HFFc6 (cell line): ENCODE measurements around the gene IRF2BPL. TPM values are rescaled to one million over a fixed set of nuclear protein-coding genes. Genes with fewer than 3 reads are reported as not detected.
A peak's percentile ranks its signal among the peaks of the same experiment; 100 is the strongest.

Experiments used
- DNase-seq: peaks from one replicate; pipeline ENCODE4 v3.0.0-alpha.2; 2018
- H3K27ac Mint-ChIP-seq: 2 replicates; pipeline ENCODE4 v1.8.0; 2020; ENCODE audit warnings: mild to moderate bottlenecking, mixed read lengths
- H3K27me3 Mint-ChIP-seq: 2 replicates; pipeline ENCODE4 v1.8.0; 2021; ENCODE audit warnings: mild to moderate bottlenecking, moderate library complexity, mixed read lengths; ENCODE audit not compliant: insufficient read depth
- H3K36me3 Mint-ChIP-seq: 2 replicates; pipeline ENCODE4 v1.8.0; 2021; ENCODE audit warnings: low read depth, mixed read lengths
- H3K4me1 Mint-ChIP-seq: 2 replicates; pipeline ENCODE4 v1.8.0; 2020; ENCODE audit warnings: low read depth, mixed read lengths
- H3K4me3 Mint-ChIP-seq: 2 replicates; pipeline ENCODE4 v1.8.0; 2020; ENCODE audit warnings: mild to moderate bottlenecking, moderate library complexity, mixed read lengths
- H3K9me3 Mint-ChIP-seq: 2 replicates; pipeline ENCODE4 v1.8.0; 2020; ENCODE audit warnings: mild to moderate bottlenecking, mixed read lengths
- CTCF ChIP-seq: fragments of 200-600 bp; sonication (generic); IDR thresholded peaks from 2 replicates; pipeline ENCODE4 v1.5.0; 2021; ENCODE audit warnings: antibody characterized with exemption, mild to moderate bottlenecking
- total RNA-seq, 6 experiments: library from RNA; stranded (reverse); fragmentation: NEBNext Ultra II Directional; extraction: Animal tissue kit (Norgen Biotek cat#: 25700); gene quantifications; 2 replicates in 1 of 6; 3 replicates in 5 of 6; pipeline ENCODE4 v1.2.3, GENCODE V29; 2021

Gene IRF2BPL
- total RNA-seq, 6 experiments from 2014 or later, result 37.1 to 46.3 (median 38.3) TPM

DNA sequence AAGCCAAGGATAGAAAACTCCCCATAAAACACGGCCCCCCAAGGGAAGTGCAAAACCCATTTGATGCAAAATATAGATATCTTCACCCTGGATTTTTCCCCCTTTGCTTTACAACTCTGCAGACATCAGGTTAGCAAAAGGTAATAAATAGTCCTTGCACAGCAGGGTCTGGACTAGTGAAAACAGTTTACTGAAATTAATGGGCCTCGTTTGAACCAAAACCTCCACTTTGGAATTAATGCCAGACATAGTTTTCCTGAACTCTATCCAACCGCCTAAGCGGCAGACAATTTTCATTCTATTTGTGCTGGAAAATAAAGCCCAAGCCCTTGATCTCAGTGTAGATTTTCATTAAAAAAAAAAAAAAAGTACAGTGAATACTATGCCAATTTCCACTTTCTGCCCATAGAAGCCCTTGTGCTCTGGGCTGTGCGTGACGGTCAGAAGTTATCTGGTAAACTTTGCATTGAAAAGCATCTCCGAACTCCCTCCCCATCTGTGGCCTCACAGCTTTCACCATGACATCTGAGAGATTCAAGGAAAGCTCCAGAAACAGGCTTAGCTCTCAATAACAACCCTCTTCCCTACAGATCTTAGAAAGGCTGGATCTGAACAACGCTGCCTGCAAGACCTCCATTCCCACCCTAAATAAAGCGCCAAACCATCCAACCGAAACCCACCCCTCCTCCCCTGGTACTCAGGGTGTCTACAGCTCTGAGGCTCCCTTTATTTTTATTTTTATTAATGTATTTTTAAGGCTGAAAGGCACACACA is 11.0 kb upstream of the IRF2BPL start:
- Mint-ChIP-seq H3K4me1 (peaks cover 86% of the 10 kb centered on the region), H3K4me3 (peak overlapping the region; percentile 86), H3K9me3 (no peaks in the 10 kb centered on the region), H3K27me3 (peaks cover 2% of the 10 kb centered on the region), H3K27ac (peak overlapping the region; percentile 99), H3K36me3 (no peaks in the 10 kb centered on the region)
- DNase-seq, result no peak
- TF ChIP-seq CTCF, result no peak

DNA sequence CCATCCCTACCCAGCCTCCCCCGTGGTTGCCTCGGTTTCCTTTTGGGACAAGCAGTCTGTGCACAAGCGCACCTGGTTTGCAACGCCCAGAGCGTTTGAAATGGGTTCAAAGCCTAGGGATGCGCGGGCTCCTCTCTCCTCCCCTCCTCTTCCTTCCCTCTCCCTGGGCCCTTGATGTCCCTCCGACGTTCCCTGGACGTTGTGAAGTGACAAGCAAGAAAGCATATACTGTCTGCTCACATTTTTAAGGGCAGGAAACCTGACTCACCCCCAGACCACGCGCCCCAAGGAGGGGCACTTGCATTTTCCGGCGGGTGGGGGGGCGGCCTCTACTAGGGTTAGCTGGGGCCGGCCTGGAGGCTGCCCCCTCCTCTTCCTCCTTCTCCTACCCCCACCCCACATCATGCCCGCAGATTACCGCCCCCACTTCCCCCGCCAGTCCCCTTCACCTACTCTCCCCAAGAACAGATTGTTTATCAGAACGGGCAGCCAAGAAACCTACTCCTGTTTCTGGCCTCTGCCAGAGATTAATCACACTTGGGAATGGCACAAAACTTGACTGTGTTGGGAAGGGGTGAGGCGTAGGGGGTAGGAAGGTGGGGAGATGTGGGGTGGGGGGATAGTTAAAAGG is 9.5 kb upstream of the IRF2BPL start:
- no peaks in the 10 kb centered on the region for H3K36me3 Mint-ChIP-seq
- H3K27me3 Mint-ChIP-seq, result peaks cover 5% of the 10 kb centered on the region
- H3K4me1 Mint-ChIP-seq, result peaks cover 84% of the 10 kb centered on the region
- DNase-seq, result peak; percentile 36
- H3K9me3 Mint-ChIP-seq, result no peaks in the 10 kb centered on the region
- no peak for TF ChIP-seq CTCF
- H3K4me3 Mint-ChIP-seq, result peak overlapping the region; percentile 86
- peak overlapping the region; percentile 99 for H3K27ac Mint-ChIP-seq

- TF ChIP-seq CTCF, result no peak
- Mint-ChIP-seq H3K36me3 (no peaks in the 10 kb centered on the region), H3K27me3 (peaks cover 5% of the 10 kb centered on the region), H3K27ac (peak overlapping the region; percentile 99), H3K4me1 (peaks cover 83% of the 10 kb centered on the region), H3K9me3 (no peaks in the 10 kb centered on the region), H3K4me3 (peak overlapping the region; percentile 86)
- DNase-seq, result no peak
These were observed 8.9 kb upstream of the IRF2BPL start for GRCh38 chr14:77037215-77037937.

- Mint-ChIP-seq H3K9me3 (no peaks in the 10 kb centered on the region), H3K27ac (peak overlapping the region; percentile 99; the same call in 1 of the 2 replicates), H3K36me3 (no peaks in the 10 kb centered on the region), H3K4me3 (no peak overlapping the region), H3K4me1 (peaks cover 83% of the 10 kb centered on the region), H3K27me3 (peaks cover 7% of the 10 kb centered on the region)
- TF ChIP-seq CTCF, result no peak
- DNase-seq, result no peak
These were observed 8.1 kb upstream of the IRF2BPL start for GRCh38 chr14:77036484-77037214.

DNA sequence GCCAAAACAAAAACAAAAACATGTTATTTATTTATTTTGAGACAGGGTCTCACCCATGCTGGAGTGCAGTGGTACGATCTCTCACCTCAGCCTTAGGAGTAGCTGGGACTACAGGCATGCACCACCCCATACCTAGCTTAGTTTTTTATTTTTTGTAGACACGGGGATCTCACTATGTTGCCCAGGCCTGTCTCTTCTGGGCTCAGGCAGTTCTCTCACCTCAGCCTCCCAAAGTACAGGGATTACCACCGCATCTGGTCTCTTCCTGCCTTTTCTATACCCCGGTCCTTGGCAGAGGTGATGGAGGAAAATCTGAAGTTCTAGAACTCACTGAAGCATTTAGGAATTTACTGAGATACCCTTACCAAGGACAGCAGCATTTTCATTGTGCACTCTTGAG is 6.8 kb upstream of the IRF2BPL start:
- no peak for TF ChIP-seq CTCF
- no peak overlapping the region for H3K4me3 Mint-ChIP-seq
- H3K9me3 Mint-ChIP-seq, result no peaks in the 10 kb centered on the region
- H3K36me3 Mint-ChIP-seq, result no peaks in the 10 kb centered on the region
- H3K27me3 Mint-ChIP-seq, result peaks cover 7% of the 10 kb centered on the region; the same call in 1 of the 2 replicates
- no peak for DNase-seq
- H3K27ac Mint-ChIP-seq, result no peak overlapping the region; the same call in 1 of the 2 replicates
- H3K4me1 Mint-ChIP-seq, result peaks cover 78% of the 10 kb centered on the region
